ENCODE results near the gene SNRNP48.

- TF ChIP-seq POLR2A (IDR thresholded peaks at IDR 0.05; ENCODE audit: low read depth, low read length) (no peak), POLR2AphosphoS5 (IDR thresholded peaks at IDR 0.05; ENCODE audit: low read depth, low read length) (no peak), TAF1 (IDR thresholded peaks at IDR 0.05; ENCODE audit: low read depth, low read length) (no peak), SPI1 (IDR thresholded peaks at IDR 0.05; ENCODE audit: low read depth, low read length) (no peak), POU2F2 (IDR thresholded peaks at IDR 0.05; ENCODE audit: low read depth, low read length) (no peak)
These were observed 56.4 kb downstream of the SNRNP48 start for GRCh38 chr6:7646394-7646793.

Data from GM12891 (cell line).